SK-N-SH (cell line): Measurements from ENCODE around the gene SIGMAR1. TPM values are rescaled to one million over a fixed set of nuclear protein-coding genes. Genes with fewer than 3 reads are reported as not detected.
A peak's percentile ranks its signal among the peaks of the same experiment; 100 is the strongest.

ENCODE experiments used
- CTCF ChIA-PET: fragments of 300-600, 350-600 bp; formaldehyde crosslinking; extraction: SDS; loops from one replicate; lab custom pipeline; 2021; lab: Yijun Ruan, JAX
- POLR2A ChIA-PET: fragments of 350-600 bp; sonication (Branson Sonifier 250); formaldehyde crosslinking; extraction: SDS; loops from one replicate; lab custom pipeline; 2020; ENCODE audit warnings: antibody characterized with exemption, inconsistent platforms; lab: Yijun Ruan, JAX
- DNase-seq: peaks from one replicate; pipeline ENCODE4 v3.0.0; 2012
- H2AFZ ChIP-seq: fragments of 200-600 bp; sonication (generic); 2 replicates; pipeline ENCODE4 v1.8.1; 2016; ENCODE audit warnings: antibody characterized with exemption, mild to moderate bottlenecking, low read depth
- H3F3A ChIP-seq: fragments of 200-600 bp; sonication (generic); replicated peaks from 2 replicates; pipeline ENCODE3; 2016; ENCODE audit warnings: antibody characterized with exemption, mild to moderate bottlenecking; ENCODE audit not compliant: insufficient read depth
- H3K27ac ChIP-seq, 2 experiments: fragments of 200-500 bp in 1 of 2; fragments of 200-600 bp in 1 of 2; sonication (Bioruptor generic) in 1 of 2; sonication (generic), shearing (Covaris generic) in 1 of 2; 2 replicates each; pipeline versions ENCODE4 v1.5.1 to v1.6.1; 2014 to 2016; ENCODE audit warnings: low read depth in 2 of 2, inconsistent platforms in 1 of 2, low read length in 1 of 2, mild to moderate bottlenecking in 1 of 2, mixed read lengths in 1 of 2
- H3K27me3 ChIP-seq: fragments of 200-600 bp; sonication (generic), shearing (Covaris generic); 2 replicates; pipeline ENCODE4 v1.6.1; 2016; ENCODE audit warnings: mixed run types; ENCODE audit not compliant: insufficient read depth
- H3K36me3 ChIP-seq, 2 experiments: fragments of 200-500 bp in 1 of 2; fragments of 200-600 bp in 1 of 2; sonication (Bioruptor generic) in 1 of 2; sonication (generic) in 1 of 2; replicated peaks in 1 of 2; 2 replicates each; pipeline versions ENCODE3 to v1.5.1; 2014 to 2016; ENCODE audit warnings: low read length in 1 of 2, mild to moderate bottlenecking in 1 of 2; ENCODE audit not compliant: insufficient read depth in 2 of 2, control insufficient read depth in 1 of 2
- H3K4me1 ChIP-seq, 2 experiments: fragments of 200-500 bp in 1 of 2; fragments of 200-600 bp in 1 of 2; sonication (Bioruptor generic) in 1 of 2; sonication (generic), shearing (Covaris generic) in 1 of 2; 2 replicates each; pipeline versions ENCODE4 v1.5.1 to v1.6.1; 2014 to 2016; ENCODE audit warnings: low read depth in 1 of 2, low read length in 1 of 2, mixed run types in 1 of 2; ENCODE audit not compliant: insufficient read depth in 2 of 2, control insufficient read depth in 1 of 2
- H3K4me2 ChIP-seq: fragments of 200-600 bp; sonication (generic), shearing (Covaris generic); 2 replicates; pipeline ENCODE4 v1.6.1; 2017; ENCODE audit warnings: mixed run types
- H3K4me3 ChIP-seq, 2 experiments: fragments of 200-500 bp in 1 of 2; fragments of 200-600 bp in 1 of 2; sonication (Bioruptor generic) in 1 of 2; sonication (generic), shearing (Covaris generic) in 1 of 2; 2 replicates each; pipeline versions ENCODE4 v1.5.1 to v1.8.1; 2014 to 2016; ENCODE audit warnings: low read depth in 2 of 2, inconsistent platforms in 1 of 2, low read length in 1 of 2, mild to moderate bottlenecking in 1 of 2, mixed read lengths in 1 of 2, moderate library complexity in 1 of 2
- H3K79me2 ChIP-seq: fragments of 200-600 bp; sonication (generic); 2 replicates; pipeline ENCODE4 v1.8.1; 2017; ENCODE audit warnings: mild to moderate bottlenecking; ENCODE audit not compliant: insufficient read depth
- H3K9ac ChIP-seq: fragments of 200-600 bp; sonication (generic); 2 replicates; pipeline ENCODE4 v1.6.1; 2017; ENCODE audit warnings: mixed run types
- H3K9me2 ChIP-seq: fragments of 200-600 bp; sonication (generic); 2 replicates; pipeline ENCODE4 v1.6.1; 2017; ENCODE audit warnings: mixed run types
- H3K9me3 ChIP-seq: fragments of 200-600 bp; sonication (generic); 2 replicates; pipeline ENCODE4 v1.6.1; 2017; ENCODE audit warnings: mixed run types, mild to moderate bottlenecking, moderate library complexity
- H4K20me1 ChIP-seq: fragments of 200-600 bp; sonication (generic); 2 replicates; pipeline ENCODE4 v1.6.1; 2017; ENCODE audit warnings: mild to moderate bottlenecking, mixed run types; ENCODE audit not compliant: insufficient read depth
- CHD2 ChIP-seq: fragments of 150-350 bp; IDR thresholded peaks from 2 replicates; pipeline ENCODE4 v1.6.1; 2018; ENCODE audit warnings: low read length; ENCODE audit not compliant: partially characterized antibody
- FOXM1 ChIP-seq: IDR thresholded peaks from 2 replicates; pipeline ENCODE4 v1.4.0; 2012; ENCODE audit warnings: low read depth, mild to moderate bottlenecking
- JUND ChIP-seq: IDR thresholded peaks from 2 replicates; pipeline ENCODE4 v1.4.0; 2012
- MEF2A ChIP-seq: IDR thresholded peaks from 2 replicates; pipeline ENCODE4 v1.4.0; 2012; ENCODE audit warnings: low read depth, borderline replicate concordance
- MXI1 ChIP-seq: IDR thresholded peaks from 2 replicates; pipeline ENCODE4 v1.6.1; 2012; ENCODE audit warnings: mild to moderate bottlenecking, low read depth, low read length, improper control_type of control experiment
- NFIC ChIP-seq: IDR thresholded peaks from 2 replicates; pipeline ENCODE4 v1.4.0; 2012; ENCODE audit warnings: borderline replicate concordance
- NRF1 ChIP-seq: IDR thresholded peaks from 2 replicates; pipeline ENCODE4 v1.6.1; 2012; ENCODE audit warnings: low read depth, mild to moderate bottlenecking, low read length
- POLR2AphosphoS5 ChIP-seq: IDR thresholded peaks from 2 replicates; pipeline ENCODE4 v1.6.1; 2012; ENCODE audit warnings: low read depth, low read length
- RFX5 ChIP-seq: IDR thresholded peaks from 2 replicates; pipeline ENCODE4 v1.6.1; 2012; ENCODE audit warnings: mild to moderate bottlenecking, improper control_type of control experiment, low read length
- RXRA ChIP-seq: IDR thresholded peaks from 2 replicates; pipeline ENCODE4 v1.4.0; 2012; ENCODE audit warnings: low read depth, mild to moderate bottlenecking, borderline replicate concordance
- SIN3A ChIP-seq: IDR thresholded peaks from 2 replicates; pipeline ENCODE4 v1.6.1; 2012; ENCODE audit warnings: low read depth, mild to moderate bottlenecking, low read length, moderate library complexity, borderline replicate concordance
- WGBS: methylation state at CpG from one replicate; pipeline ENCODE4 v1.1.6; 2017; ENCODE audit warnings: low lambda C conversion rate; 5-methylcytosine and 5-hydroxymethylcytosine counted together
- polyA plus RNA-seq, 3 experiments: library from polyadenylated mRNA; depleted of rRNA; stranded (reverse); fragments of >200 nt; gene quantifications; 2 replicates each; pipeline ENCODE4 v1.2.3, GENCODE V29; 2012
- TF ChIP-seq, protein P1 (sequence below): fragments of 150-350 bp; IDR thresholded peaks from 2 replicates; pipeline ENCODE4 v1.6.1; 2016; ENCODE audit warnings: mild to moderate bottlenecking, low read depth, low read length
- TF ChIP-seq, protein P2 (sequence below): IDR thresholded peaks from 2 replicates; pipeline ENCODE4 v1.4.0; 2012; ENCODE audit warnings: low read depth, borderline replicate concordance
- TF ChIP-seq, protein P3 (sequence below): IDR thresholded peaks from 2 replicates; pipeline ENCODE4 v1.4.0; 2012; ENCODE audit warnings: low read depth

Gene SIGMAR1
- polyA plus RNA-seq, 1 of the 3 experiments (the other 2 are of a cell fraction), result 79.0 TPM

- TF ChIP-seq, protein P1, sequence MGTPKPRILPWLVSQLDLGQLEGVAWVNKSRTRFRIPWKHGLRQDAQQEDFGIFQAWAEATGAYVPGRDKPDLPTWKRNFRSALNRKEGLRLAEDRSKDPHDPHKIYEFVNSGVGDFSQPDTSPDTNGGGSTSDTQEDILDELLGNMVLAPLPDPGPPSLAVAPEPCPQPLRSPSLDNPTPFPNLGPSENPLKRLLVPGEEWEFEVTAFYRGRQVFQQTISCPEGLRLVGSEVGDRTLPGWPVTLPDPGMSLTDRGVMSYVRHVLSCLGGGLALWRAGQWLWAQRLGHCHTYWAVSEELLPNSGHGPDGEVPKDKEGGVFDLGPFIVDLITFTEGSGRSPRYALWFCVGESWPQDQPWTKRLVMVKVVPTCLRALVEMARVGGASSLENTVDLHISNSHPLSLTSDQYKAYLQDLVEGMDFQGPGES, result no peak
- no peak for TF ChIP-seq MEF2A
- TF ChIP-seq CHD2, result peak; percentile 30
- TF ChIP-seq RFX5, result no peak
- TF ChIP-seq, protein P2, sequence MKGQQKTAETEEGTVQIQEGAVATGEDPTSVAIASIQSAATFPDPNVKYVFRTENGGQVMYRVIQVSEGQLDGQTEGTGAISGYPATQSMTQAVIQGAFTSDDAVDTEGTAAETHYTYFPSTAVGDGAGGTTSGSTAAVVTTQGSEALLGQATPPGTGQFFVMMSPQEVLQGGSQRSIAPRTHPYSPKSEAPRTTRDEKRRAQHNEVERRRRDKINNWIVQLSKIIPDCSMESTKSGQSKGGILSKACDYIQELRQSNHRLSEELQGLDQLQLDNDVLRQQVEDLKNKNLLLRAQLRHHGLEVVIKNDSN, result 0 out of 2 replicates have a peak, but pooled peaks have one; percentile 11
- TF ChIP-seq POLR2AphosphoS5, result peak; percentile 86
- no peak for TF ChIP-seq SIN3A
- no peak for TF ChIP-seq JUND
- no peak for TF ChIP-seq FOXM1
- peak; percentile 54; the same call in 1 of the 2 replicates for TF ChIP-seq NRF1
- no peak for TF ChIP-seq RXRA
- no peak for TF ChIP-seq NFIC
These were observed 28.0 kb upstream of the SIGMAR1 start (continued) for GRCh38 chr9:34665381-34666250.

DNA sequence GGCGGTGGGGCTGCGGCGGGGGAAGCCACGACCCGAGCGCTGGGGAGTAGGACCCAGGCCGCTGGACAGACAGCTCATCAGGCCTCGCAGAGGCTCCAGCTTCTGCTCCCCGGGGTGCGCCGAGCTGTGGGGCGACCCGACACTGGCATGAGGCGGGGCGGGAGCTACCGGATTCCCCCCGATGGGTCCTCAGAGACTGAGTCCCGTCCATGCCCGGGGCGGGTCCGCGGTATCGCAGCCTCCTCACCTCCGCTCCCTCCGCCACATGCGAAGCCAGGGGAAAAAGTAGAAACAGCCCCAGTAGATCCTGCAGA, 27.4 kb upstream of the SIGMAR1 start:
- TF ChIP-seq, protein P3, sequence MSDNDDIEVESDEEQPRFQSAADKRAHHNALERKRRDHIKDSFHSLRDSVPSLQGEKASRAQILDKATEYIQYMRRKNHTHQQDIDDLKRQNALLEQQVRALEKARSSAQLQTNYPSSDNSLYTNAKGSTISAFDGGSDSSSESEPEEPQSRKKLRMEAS, result 0 out of 2 replicates have a peak, but pooled peaks have one; percentile 15
- TF ChIP-seq MXI1 (0 out of 2 replicates have a peak, but pooled peaks have one; percentile 20), RFX5 (no peak)

More for the DNA sequence above, 27.4 kb upstream of the SIGMAR1 start:
- no peaks in the 10 kb centered on the region for H3K27me3 ChIP-seq
- H3K27ac ChIP-seq, result peak overlapping the region; percentile 28 to 83
- no peaks in the 10 kb centered on the region for H3K9me2 ChIP-seq
- H3K36me3 ChIP-seq, result peaks cover 0 to 2% of the 10 kb centered on the region in 2 experiments
- POLR2A ChIA-PET, result interaction anchor here (0.7 to 1.6 kb wide), 5 partner anchors 11 to 28 kb away, joined by 3 to 10 read pairs (median 5); partner anchors contain the start of genes GALT and SIGMAR1
- CTCF ChIA-PET, result interaction anchor here (0.6 to 8.1 kb wide), 16 partner anchors 9 to 1031 kb away, joined by 3 to 56 read pairs (median 5); partner anchors contain the start of genes ARID3C, CCL19, GALT and IL11RA
- H4K20me1 ChIP-seq, result no peaks in the 10 kb centered on the region
- 7% methylated on average over 3 of the region's 26 CpGs for WGBS
- H3K9ac ChIP-seq, result peak overlapping the region; percentile 56; the same call in 1 of the 2 replicates
- H3K4me3 ChIP-seq, result peak overlapping the region; percentile 64 to 80
- peak overlapping the region; percentile 92 for H3K4me2 ChIP-seq
- peaks cover 13% of the 10 kb centered on the region for H3F3A ChIP-seq
- H2AFZ ChIP-seq, result peak overlapping the region; percentile 86; the same call in 1 of the 2 replicates
- H3K4me1 ChIP-seq, result peaks cover 8 to 12% of the 10 kb centered on the region in 2 experiments; a peak in 3 of 4 replicates
- no peak for DNase-seq
- H3K79me2 ChIP-seq, result peaks cover 20% of the 10 kb centered on the region; the same call in 1 of the 2 replicates
- H3K9me3 ChIP-seq, result no peaks in the 10 kb centered on the region
